Transverse colon (tissue), 4 donors: Measurements from ENCODE around the gene PCSK7.

Experiments used
- CTCF ChIP-seq, 5 experiments: fragments of 200-600 bp in 3 of 5; fragments of 450-650 bp in 2 of 5; sonication (generic) in 3 of 5; IDR thresholded peaks; 1 replicate in 2 of 5; 2 replicates in 3 of 5; pipeline ENCODE4 v1.5.1; 2016 to 2017; ENCODE audit warnings: antibody characterized with exemption in 5 of 5, inconsistent platforms in 3 of 5, mild to moderate bottlenecking in 2 of 5, moderate library complexity in 1 of 5
- EP300 ChIP-seq: sonication (generic); formaldehyde crosslinking; IDR thresholded peaks from one replicate; pipeline ENCODE4 v1.6.1; 2017; ENCODE audit warnings: antibody characterized with exemption, low read depth
- POLR2A ChIP-seq: fragments of 450-650 bp; IDR thresholded peaks from one replicate; pipeline ENCODE4 v1.6.1; 2016; ENCODE audit warnings: antibody characterized with exemption, mild to moderate bottlenecking, moderate library complexity
- POLR2AphosphoS5 ChIP-seq, 3 donors: sonication (generic); formaldehyde crosslinking; IDR thresholded peaks; one replicate each; pipeline ENCODE4 v1.6.1; 2016; ENCODE audit warnings: antibody characterized with exemption in 3 of 3

- TF ChIP-seq CTCF (IDR thresholded peaks at IDR 0.05) (no peak), POLR2A (no peak), POLR2AphosphoS5 (IDR thresholded peaks at IDR 0.05) (no peak), EP300 (no peak)
Observed at GRCh38 chr11:117239295-117239694, 7.4 kb upstream of the PCSK7 start.
